B cell (primary cell): Measurements from ENCODE around the gene TSHZ1. TPM values are rescaled to one million over a fixed set of nuclear protein-coding genes. Genes with fewer than 3 reads are reported as not detected.

Experiments
- ATAC-seq: fragments of 200-7000 bp; cut with Tn5 transposase; one replicate; pipeline ENCODE4 v1.10.0; 2021; ENCODE audit warnings: low read depth, mild to moderate bottlenecking, moderate number of reproducible peaks, moderate library complexity
- CTCF ChIA-PET: fragments of 350-600 bp; sonication (Branson Sonifier 250); formaldehyde crosslinking; loops from one replicate; lab custom pipeline; 2021; ENCODE audit warnings: antibody characterized with exemption, inconsistent platforms; lab: Charles Lee
- POLR2A ChIA-PET: fragments of 350-600 bp; sonication (Branson Sonifier 250); formaldehyde crosslinking; loops from one replicate; lab custom pipeline; 2021; ENCODE audit warnings: antibody characterized with exemption; lab: Charles Lee
- DNase-seq: peaks from one replicate; pipeline ENCODE4 v3.0.0; 2013
- H2AFZ ChIP-seq: 2 replicates; pipeline ENCODE4 v1.6.1; 2012; ENCODE audit warnings: mild to moderate bottlenecking, low read depth, low read length; ENCODE audit not compliant: insufficient read depth, poor library complexity, severe bottlenecking
- H3K27ac ChIP-seq, 2 donors: 1 replicate in 1 of 2; 2 replicates in 1 of 2; pipeline ENCODE4 v1.5.1; 2012 to 2013; ENCODE audit warnings: low read length in 2 of 2, mild to moderate bottlenecking in 2 of 2, moderate library complexity in 1 of 2
- H3K27me3 ChIP-seq, 4 experiments: fragments of 200-600 bp in 1 of 4; sonication (generic) in 1 of 4; replicated peaks in 1 of 4; 1 replicate in 2 of 4; 2 replicates in 2 of 4; pipeline versions ENCODE4 v1.6.1 to v1.7.0; 2013 to 2016; ENCODE audit warnings: low read length in 3 of 4, mild to moderate bottlenecking in 2 of 4, mixed read lengths in 1 of 4, moderate library complexity in 1 of 4; ENCODE audit not compliant: insufficient read depth in 4 of 4, control insufficient read depth in 3 of 4; ENCODE audit errors: control extremely low read depth in 1 of 4
- H3K36me3 ChIP-seq, 2 experiments: replicated peaks in 1 of 2; 1 replicate in 1 of 2; 2 replicates in 1 of 2; pipeline versions ENCODE4 v1.6.1 to v1.7.1; 2013; ENCODE audit warnings: low read length in 1 of 2; ENCODE audit not compliant: insufficient read depth in 2 of 2, control insufficient read depth in 1 of 2; ENCODE audit errors: control extremely low read depth in 1 of 2, extremely low read depth in 1 of 2
- H3K4me1 ChIP-seq, 2 donors: fragments of 200-600 bp in 1 of 2; sonication (generic) in 1 of 2; 1 replicate in 1 of 2; 2 replicates in 1 of 2; pipeline versions ENCODE4 v1.5.1 to v1.6.1; 2013 to 2017; ENCODE audit warnings: low read length in 2 of 2; ENCODE audit not compliant: control insufficient read depth in 2 of 2, insufficient read depth in 2 of 2
- H3K4me2 ChIP-seq: replicated peaks from 2 replicates; pipeline ENCODE3; 2012; ENCODE audit warnings: mild to moderate bottlenecking, low read depth, low read length; ENCODE audit not compliant: poor library complexity, severe bottlenecking
- H3K4me3 ChIP-seq, 5 experiments: fragments of 200-600 bp in 1 of 5; sonication (generic) in 1 of 5; 1 replicate in 3 of 5; 2 replicates in 2 of 5; pipeline versions ENCODE4 v1.5.1 to v1.7.0; 2011 to 2016; ENCODE audit warnings: low read length in 4 of 5, mild to moderate bottlenecking in 4 of 5, low read depth in 2 of 5, control low read depth in 1 of 5, moderate library complexity in 1 of 5; ENCODE audit not compliant: insufficient read depth in 1 of 5; ENCODE audit errors: control extremely low read depth in 1 of 5, extremely low read depth in 1 of 5
- H3K79me2 ChIP-seq: fragments of 200-600 bp; sonication (generic); one replicate; pipeline ENCODE4 v1.6.0; 2016; ENCODE audit warnings: low read length; ENCODE audit not compliant: control insufficient read depth, insufficient read depth
- H3K9ac ChIP-seq: fragments of 200-600 bp; sonication (generic); 2 replicates; pipeline ENCODE4 v1.6.1; 2017; ENCODE audit warnings: mild to moderate bottlenecking, low read length, moderate library complexity
- H3K9me3 ChIP-seq, 3 donors: one replicate each; pipeline versions ENCODE4 v1.6.1 to v1.7.1; 2013; ENCODE audit warnings: low read length in 2 of 3; ENCODE audit not compliant: control insufficient read depth in 2 of 3, insufficient read depth in 1 of 3; ENCODE audit errors: control extremely low read depth in 1 of 3
- H4K20me1 ChIP-seq: 2 replicates; pipeline ENCODE4 v1.6.0; 2012; ENCODE audit warnings: mild to moderate bottlenecking, low read length; ENCODE audit not compliant: insufficient read depth, control insufficient read depth, poor library complexity, severe bottlenecking
- H3K27ac Mint-ChIP-seq: one replicate; pipeline ENCODE4 v1.8.0; 2021; ENCODE audit warnings: mixed read lengths
- H3K27me3 Mint-ChIP-seq: one replicate; pipeline ENCODE4 v1.8.0; 2021; ENCODE audit warnings: mixed read lengths
- H3K4me1 Mint-ChIP-seq: one replicate; pipeline ENCODE4 v1.8.0; 2021; ENCODE audit warnings: mixed read lengths
- H3K4me3 Mint-ChIP-seq: one replicate; pipeline ENCODE4 v1.8.0; 2021; ENCODE audit warnings: mixed read lengths
- H3K9me3 Mint-ChIP-seq: one replicate; pipeline ENCODE4 v1.8.0; 2022; ENCODE audit warnings: mixed read lengths; ENCODE audit not compliant: insufficient read depth
- EZH2 ChIP-seq: IDR thresholded peaks from 2 replicates; pipeline ENCODE4 v1.6.1; 2012; ENCODE audit warnings: borderline replicate concordance, low read depth, mild to moderate bottlenecking, moderate library complexity, low read length; ENCODE audit not compliant: insufficient read depth, poor library complexity, severe bottlenecking
- WGBS: methylation state at CpG from one replicate; pipeline ENCODE4 v1.1.5; 2013; ENCODE audit warnings: missing lambda C conversion rate; ENCODE audit not compliant: insufficient coverage; 5-methylcytosine and 5-hydroxymethylcytosine counted together
- intact Hi-C: fragments of 100-400 bp; cut with micrococcal nuclease; formaldehyde crosslinking; loops from one replicate; pipeline ENCODE4 v1.10.0; 2022
- polyA plus RNA-seq: library from polyadenylated mRNA; depleted of rRNA; stranded (reverse); fragments of >200 nt; gene quantifications from 2 replicates; pipeline ENCODE4 v1.2.3, GENCODE V29; 2012
- total RNA-seq, 2 donors: library from RNA; stranded (reverse); fragments of 120-200 nt in 1 of 2; gene quantifications; 1 replicate in 1 of 2; 2 replicates in 1 of 2; pipeline versions ENCODE4 v1.2.3 to v1.2.4, GENCODE V29; 2013 to 2022
- TF ChIP-seq, protein P1 (sequence below): fragments of 200-600 bp; IDR thresholded peaks from one replicate; pipeline ENCODE4 v1.8.0; 2022; ENCODE audit warnings: antibody characterized with exemption, mild to moderate bottlenecking

Gene TSHZ1
- total and polyA plus RNA-seq, 2 donors (not counting 1 experiment from before 2014, with no cell fraction given), result 5.3 to 9.8 TPM

DNA sequence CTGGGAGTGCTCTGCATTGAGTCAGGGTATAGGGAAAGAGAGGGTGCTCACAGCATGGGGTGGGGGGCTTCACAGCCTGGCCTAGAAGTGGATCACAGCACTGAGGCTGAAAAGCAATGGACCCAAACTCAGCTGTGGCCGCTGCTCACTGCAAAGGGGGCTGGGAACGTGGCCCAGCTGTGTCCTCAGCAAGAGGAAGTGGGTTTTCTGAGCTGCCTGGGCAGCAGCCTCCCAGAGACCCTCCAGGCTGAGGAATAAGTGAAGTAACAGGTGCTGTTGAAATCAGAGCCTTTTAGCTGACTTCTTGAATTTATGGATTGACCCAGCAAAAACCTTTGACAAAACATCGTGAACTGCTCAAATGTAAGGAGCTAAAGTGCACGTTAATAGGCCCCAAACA is 36.9 kb upstream of the TSHZ1 start:
- intact Hi-C loops, result no loop called here

DNA sequence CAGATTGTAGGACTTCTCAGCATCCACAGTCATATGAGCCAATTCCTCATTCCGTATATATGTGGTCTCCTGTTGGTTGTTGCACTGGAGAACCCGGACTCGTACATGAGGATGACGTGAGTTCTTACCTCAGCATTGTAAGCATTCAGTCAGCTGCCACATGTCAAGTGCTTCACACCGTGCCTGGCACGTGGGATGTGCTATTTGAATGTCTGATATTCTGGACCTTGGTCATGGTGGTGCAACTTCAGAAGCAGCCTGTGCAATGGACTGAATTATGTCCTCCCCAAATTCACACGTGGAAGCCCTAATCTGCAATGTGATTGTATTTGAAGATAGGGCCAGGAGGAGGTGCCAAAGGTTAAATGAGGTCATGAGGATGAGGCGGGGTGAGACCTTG is 33.7 kb upstream of the TSHZ1 start:
- WGBS, result 92% methylated on average over 6 of the region's 8 CpGs
- no peak overlapping the region for H3K4me2 ChIP-seq
- intact Hi-C loops, result no loop called here

More for the DNA sequence above, 36.9 kb upstream of the TSHZ1 start:
- POLR2A ChIA-PET, result no interaction called here
- DNase-seq (no peak), ATAC-seq (no peak)
- H3K9me3 Mint-ChIP-seq, result no peaks in the 10 kb centered on the region
- peaks cover 16% of the 10 kb centered on the region for H3K4me1 Mint-ChIP-seq
- no peaks in the 10 kb centered on the region for H3K9me3 ChIP-seq
- no peak overlapping the region for H3K4me3 Mint-ChIP-seq
- H3K27me3 Mint-ChIP-seq, result no peaks in the 10 kb centered on the region
- H3K27me3 ChIP-seq, result no peaks in the 10 kb centered on the region
- H3K79me2 ChIP-seq, result no peaks in the 10 kb centered on the region
- H3K36me3 ChIP-seq, result no peaks in the 10 kb centered on the region
- no peak for TF ChIP-seq EZH2
- TF ChIP-seq, protein P1, sequence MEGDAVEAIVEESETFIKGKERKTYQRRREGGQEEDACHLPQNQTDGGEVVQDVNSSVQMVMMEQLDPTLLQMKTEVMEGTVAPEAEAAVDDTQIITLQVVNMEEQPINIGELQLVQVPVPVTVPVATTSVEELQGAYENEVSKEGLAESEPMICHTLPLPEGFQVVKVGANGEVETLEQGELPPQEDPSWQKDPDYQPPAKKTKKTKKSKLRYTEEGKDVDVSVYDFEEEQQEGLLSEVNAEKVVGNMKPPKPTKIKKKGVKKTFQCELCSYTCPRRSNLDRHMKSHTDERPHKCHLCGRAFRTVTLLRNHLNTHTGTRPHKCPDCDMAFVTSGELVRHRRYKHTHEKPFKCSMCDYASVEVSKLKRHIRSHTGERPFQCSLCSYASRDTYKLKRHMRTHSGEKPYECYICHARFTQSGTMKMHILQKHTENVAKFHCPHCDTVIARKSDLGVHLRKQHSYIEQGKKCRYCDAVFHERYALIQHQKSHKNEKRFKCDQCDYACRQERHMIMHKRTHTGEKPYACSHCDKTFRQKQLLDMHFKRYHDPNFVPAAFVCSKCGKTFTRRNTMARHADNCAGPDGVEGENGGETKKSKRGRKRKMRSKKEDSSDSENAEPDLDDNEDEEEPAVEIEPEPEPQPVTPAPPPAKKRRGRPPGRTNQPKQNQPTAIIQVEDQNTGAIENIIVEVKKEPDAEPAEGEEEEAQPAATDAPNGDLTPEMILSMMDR, result no peak
- no peak overlapping the region for H3K27ac ChIP-seq
- CTCF ChIA-PET, result interaction anchor here (1.2 kb wide), 1 partner anchor 9 kb away, joined by 3 read pairs; no protein-coding TSS in a partner anchor
- no peaks in the 10 kb centered on the region for H4K20me1 ChIP-seq
- H3K27ac Mint-ChIP-seq, result no peak overlapping the region
- no peak overlapping the region for H3K9ac ChIP-seq
- WGBS, result 0% methylated on average over 2 of the region's 4 CpGs
- H3K4me3 ChIP-seq, result no peak overlapping the region
- no peak overlapping the region for H2AFZ ChIP-seq
- H3K4me2 ChIP-seq, result no peak overlapping the region
- peaks cover 7 to 13% of the 10 kb centered on the region in 2 donors for H3K4me1 ChIP-seq

More for the DNA sequence above, 33.7 kb upstream of the TSHZ1 start:
- H3K27ac ChIP-seq, result no peak overlapping the region
- no peaks in the 10 kb centered on the region for H3K9me3 Mint-ChIP-seq
- H4K20me1 ChIP-seq, result no peaks in the 10 kb centered on the region
- no peaks in the 10 kb centered on the region for H3K27me3 ChIP-seq
- H2AFZ ChIP-seq, result no peak overlapping the region
- peaks cover 16% of the 10 kb centered on the region for H3K4me1 Mint-ChIP-seq
- H3K4me1 ChIP-seq, result peaks cover 7 to 13% of the 10 kb centered on the region in 2 donors
- no peaks in the 10 kb centered on the region for H3K79me2 ChIP-seq
- H3K27me3 Mint-ChIP-seq, result no peaks in the 10 kb centered on the region
- no peaks in the 10 kb centered on the region for H3K9me3 ChIP-seq
- ChIA-PET CTCF (interaction anchor here (1.6 kb wide), 1 partner anchor 12 kb away, joined by 4 read pairs; no protein-coding TSS in a partner anchor), POLR2A (no interaction called here)
- no peak overlapping the region for H3K27ac Mint-ChIP-seq
- no peak overlapping the region for H3K9ac ChIP-seq
- H3K4me3 Mint-ChIP-seq, result no peak overlapping the region
- no peak for DNase-seq
- ATAC-seq, result no peak
- no peaks in the 10 kb centered on the region for H3K36me3 ChIP-seq
- TF ChIP-seq, protein P1, result no peak
- H3K4me3 ChIP-seq, result no peak overlapping the region
